NCI-H460 (cell line): Measurements from ENCODE around the gene BARX2. TPM values are rescaled to one million over a fixed set of nuclear protein-coding genes. Genes with fewer than 3 reads are reported as not detected.

ENCODE experiments used
- DNase-seq: peaks from one replicate; pipeline ENCODE4 v3.0.0-alpha.2; 2016; ENCODE audit warnings: low read depth; ENCODE audit errors: extremely low read depth
- total RNA-seq: library from RNA; depleted of rRNA; stranded (reverse); fragments of >200 nt; shearing (Covaris generic); gene quantifications from 2 replicates; pipeline ENCODE4 v1.2.3, GENCODE V29; 2014; rRNA removed

BARX2 gene
- total RNA-seq, 1 experiment from 2014 or later, result not detected

GRCh38 chr11:129493746-129494145, 118.1 kb downstream of the BARX2 start:
- DNase-seq, result no peak

Other genes starting within 250 kb of the BARX2 start
- 10.7 and 12.4 TPM in 2 replicates for gene ARHGAP32, start 183.5 kb upstream of the BARX2 start, total RNA-seq